ENCODE measurements around the gene DCDC1.
A peak's percentile ranks its signal among the peaks of the same experiment; 100 is the strongest.
"Not testable (repeated sequence)": the region's sequence is repeated elsewhere in the genome, so short reads cannot be mapped to it uniquely, and the experiment has no call there.

The DCDC1 gene

DNA sequence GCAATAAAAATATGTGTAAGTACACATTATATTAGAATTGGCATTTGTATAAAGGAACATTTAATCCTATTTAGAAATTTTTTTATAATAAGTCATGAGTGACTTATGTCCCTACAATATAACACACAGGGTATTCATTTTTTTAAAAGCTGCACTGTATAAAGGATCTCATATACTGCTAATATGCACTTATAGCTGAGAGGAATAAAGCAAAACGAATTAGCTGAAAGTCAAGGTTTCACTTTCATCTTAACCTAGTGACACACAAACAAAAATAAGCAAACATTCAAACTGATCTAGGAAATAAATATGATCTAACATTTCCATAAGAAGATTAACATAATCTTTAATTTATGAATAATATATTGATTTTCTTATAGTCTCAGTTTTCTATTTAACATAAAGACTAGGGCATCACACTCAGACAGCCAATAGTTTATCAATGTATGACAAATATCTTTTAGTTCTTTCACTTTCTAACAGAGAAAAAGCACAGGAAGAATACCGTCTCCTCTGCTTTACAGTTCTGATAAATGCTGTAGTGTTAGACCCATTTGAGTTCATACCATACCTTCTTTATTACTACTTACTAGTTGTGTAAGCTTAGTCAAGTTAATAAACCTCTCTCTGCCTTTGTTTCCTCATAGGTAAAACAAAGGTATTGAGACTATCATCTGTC lies 42.9 kb downstream of the DCDC1 start:
- ATAC-seq (no peak), DNase-seq (no peak)

DNA sequence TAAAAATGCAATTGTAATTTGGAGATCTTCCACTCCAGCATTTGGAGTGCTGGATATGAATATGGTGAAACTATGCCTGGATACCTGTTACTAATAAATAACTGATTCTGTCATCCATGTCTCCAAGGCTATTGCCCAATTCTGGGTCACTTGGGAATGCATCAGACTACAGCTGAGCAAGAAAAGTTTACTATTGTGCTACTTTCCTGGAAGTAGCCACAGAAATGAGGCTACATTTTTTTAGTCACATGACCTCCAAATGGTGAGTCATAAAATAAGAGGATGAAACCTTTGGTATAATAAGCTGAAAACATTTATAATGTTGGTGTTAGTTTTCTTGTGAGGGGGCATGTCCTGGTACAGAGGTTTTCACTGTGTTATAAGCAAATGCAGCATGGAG lies 44.4 kb downstream of the DCDC1 start:
- no peak for ATAC-seq
- no peak for DNase-seq

DNA sequence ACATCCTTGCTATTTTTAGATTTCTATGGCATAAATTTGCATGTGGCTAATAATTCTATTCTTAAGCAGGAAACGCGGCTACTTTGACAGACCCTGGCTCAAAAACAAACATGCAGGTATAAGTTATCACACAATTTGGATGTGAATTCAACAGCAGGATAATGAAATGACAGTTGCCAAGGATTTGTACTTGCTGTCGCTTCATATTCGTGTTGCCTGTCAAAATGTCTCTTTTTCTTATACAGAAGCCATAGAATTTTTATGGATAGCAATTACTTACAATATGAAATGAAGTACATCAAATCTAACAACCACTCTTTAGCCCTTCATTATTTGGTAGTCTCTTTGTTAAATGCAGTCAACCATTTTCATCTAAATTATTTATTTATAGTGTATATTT lies 46.4 kb downstream of the DCDC1 start:
- ATAC-seq: no peak

DNA sequence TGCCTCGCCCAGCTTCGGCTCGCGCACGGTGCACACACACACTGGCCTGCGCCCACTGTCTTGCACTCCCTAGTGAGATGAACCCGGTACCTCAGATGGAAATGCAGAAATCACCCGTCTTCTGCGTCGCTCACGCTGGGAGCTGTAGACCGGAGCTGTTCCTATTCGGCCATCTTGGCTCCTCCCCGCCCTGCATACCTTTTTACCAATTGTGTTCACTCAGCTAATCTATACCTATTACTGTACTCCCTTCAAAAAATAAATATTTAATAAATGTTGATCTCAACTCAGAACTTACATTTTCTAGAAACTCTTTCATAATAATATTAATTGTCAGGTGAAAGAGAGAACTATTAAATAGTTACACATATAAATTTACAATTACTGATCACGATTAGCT lies 48.0 kb downstream of the DCDC1 start:
- not testable (repeated sequence) for ATAC-seq, DNase-seq

More for the DNA sequence above, 46.4 kb downstream of the DCDC1 start:
- no peak for DNase-seq

DNA sequence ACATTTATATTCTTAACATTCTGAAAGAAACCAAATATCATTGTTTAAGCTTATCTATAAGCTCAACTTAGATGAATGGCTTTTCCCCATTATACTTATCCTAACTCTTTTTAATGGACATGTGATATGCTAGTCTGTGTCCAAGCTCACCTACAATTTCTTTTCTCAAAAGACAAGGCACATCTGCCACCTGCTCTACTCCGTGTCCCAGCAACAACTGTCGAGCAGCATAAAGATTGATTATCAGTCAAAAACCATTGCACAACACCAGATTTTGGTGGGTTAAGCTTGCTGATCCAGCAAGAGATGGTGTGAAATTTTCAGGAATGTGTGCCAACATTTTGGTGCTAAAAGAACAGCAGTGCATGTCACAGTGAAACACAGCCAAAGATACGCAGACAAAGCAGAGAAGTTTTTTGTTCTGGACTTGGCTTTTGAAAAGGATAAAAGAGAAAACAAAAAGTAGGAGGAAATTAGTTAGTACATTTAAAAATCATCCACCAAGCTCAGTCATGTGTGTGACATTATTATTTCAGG lies 65.8 kb downstream of the DCDC1 start:
- DNase-seq (no peak), ATAC-seq (no peak)

DNA sequence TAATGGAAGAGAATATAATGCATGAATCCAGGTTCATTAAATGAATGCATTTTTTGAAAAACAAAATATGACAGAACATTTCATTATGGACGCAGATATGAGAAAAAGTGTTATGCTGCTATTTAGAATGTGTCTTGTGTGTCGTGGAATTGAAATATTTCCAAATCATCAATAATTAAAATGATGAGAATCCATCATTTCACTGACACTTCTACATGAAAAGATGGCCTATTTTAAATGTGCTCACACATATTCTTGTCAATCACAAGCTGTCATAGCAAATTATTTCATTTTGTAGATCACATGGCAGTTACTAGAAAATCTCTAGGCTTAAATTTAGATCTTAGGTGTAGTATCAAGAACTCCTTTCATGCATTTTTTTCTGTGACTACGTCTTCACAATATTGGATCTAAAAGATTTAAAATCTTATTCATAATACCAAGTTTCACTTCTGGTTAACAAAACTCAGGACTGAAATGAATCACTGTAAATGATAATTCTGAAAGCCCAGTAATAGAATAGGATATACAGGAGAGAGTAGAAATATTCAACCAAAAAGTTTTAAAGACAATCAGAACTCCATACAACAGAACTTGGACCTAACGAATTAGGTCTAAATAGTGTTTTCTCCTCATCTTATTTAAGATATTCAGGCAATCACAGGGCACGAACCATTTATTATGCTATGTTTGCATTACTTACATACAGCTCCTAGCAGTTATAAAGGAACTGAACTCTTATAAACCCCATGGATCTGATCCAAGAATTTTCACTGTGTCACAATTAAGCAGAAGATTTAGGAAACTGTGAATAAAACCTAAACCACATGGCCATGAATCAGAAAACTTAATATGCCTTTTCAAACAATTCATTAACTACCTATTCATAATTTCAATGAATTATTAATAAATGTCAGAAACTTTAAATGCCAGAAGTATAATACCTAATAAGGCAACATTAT lies 67.7 kb downstream of the DCDC1 start:
- ATAC-seq: no peak

DNA sequence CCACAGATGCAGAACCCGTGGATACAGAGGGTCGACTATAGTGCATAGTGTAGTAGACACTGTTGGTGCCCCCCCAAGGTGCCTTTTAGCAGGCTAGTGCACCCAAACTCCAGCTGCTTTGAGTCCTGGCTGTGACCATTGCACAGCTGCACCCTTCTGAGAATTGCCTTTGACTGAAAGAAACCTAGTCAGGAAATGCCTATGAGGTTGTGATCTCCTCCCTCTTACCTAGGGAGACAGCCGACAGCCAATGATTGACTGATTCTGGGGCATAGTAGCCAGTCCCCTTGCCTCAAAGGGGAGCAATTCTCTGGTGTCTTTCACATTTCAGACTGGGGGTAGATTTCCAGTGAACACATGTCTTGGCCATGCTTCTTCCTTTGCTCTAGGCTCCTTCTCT lies 74.2 kb downstream of the DCDC1 start:
- DNase-seq (no peak), ATAC-seq (no peak)

More for the DNA sequence above, 67.7 kb downstream of the DCDC1 start:
- DNase-seq: no peak

DNA sequence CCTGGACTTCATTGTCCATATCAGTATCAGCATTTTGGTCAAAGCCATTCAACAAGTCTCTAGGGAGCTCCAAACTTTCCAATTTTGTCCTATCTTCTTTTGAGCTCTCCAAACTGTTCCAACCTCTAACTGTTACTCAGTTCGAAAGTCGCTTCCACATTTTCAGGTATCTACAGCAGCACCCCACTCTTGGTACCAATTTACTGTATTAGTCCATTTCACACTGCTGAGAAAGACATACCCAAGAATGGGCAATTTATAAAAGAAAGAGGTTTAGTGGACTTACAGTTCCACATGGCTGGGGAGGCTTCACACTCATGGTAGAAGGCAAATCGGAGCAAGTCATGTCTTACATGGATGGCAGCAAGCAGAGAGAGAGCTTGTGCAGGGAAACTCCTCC lies 96.0 kb downstream of the DCDC1 start:
- not testable (repeated sequence) for DNase-seq, ATAC-seq

DNA sequence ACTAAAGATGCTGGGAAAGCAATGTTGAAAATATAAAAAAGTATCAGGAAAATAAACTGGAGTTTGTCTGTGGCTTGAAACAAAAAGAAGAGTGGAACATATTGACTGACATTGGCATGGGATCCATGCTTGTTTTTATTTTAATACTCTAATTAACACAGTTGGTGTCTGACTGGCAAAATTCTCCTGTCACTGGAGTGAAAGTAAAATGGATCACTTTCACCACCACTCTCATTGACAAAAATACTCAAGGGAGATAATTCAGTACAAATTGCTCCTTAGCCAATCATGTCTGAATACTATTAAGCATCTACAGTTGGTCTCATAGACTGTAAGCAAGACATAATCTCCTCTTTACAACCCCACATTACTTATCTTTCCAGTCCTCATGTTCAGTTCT lies 101.8 kb downstream of the DCDC1 start:
- DNase-seq (no peak), ATAC-seq (no peak)

DNA sequence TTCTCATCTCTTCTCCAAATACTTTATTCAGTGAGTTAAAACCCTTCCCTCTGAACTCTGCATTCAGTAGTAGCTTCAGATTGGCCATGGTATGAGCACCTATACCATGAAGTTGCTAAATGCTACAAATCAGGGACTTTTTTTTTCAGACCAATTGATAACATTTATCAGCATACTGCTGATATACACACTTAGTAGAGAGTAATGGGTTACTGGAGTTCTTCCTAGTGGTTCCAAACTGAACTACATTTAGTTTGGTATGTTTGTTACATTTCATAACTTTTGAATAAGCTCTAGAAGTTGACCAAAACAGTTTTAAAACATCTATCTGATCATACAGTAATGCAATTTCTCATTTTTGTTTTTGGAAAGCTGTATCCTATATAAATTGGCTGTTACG lies 104.7 kb downstream of the DCDC1 start:
- no peak for ATAC-seq

DNA sequence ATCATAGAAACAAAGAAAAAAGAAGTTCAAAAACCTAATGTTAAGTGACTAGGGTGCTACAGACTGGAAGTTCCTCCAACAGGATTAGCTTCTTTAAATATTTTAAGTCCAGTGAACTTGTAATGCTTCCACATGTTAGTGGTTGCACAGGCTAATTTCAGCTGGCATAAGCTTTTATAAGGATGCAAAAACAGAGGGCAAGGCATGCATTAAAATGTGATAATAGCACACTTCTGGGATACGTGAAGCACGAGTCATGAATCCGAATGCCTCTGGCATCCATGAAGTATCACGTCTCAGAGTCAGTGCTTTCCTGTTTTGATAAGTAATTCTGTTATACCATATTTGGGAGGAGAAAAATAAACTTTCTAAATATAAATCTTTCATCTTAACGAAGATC lies 106.8 kb downstream of the DCDC1 start:
- ATAC-seq: no peak

More for the DNA sequence above, 104.7 kb downstream of the DCDC1 start:
- DNase-seq: no peak

DNA sequence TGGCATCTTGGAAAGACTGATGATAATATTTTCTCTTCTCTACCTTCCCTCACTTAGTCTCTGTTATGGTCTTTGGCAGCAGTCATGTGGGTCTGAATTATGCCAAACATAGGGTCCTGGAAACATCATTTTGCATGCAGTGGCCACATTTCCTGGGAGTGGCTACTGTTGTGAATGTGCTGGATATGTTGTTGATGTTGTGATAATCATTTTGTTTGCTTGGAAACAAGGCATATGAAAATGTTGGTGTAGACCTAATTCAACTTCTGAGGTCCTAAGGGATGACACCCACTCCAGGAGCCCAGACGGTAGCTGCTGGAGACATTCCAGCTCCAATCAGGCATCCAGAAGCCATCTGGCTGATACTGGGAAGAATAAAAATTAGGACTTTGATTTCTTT lies 109.7 kb downstream of the DCDC1 start:
- no peak for ATAC-seq
- DNase-seq: no peak

More for the DNA sequence above, 106.8 kb downstream of the DCDC1 start:
- no peak for DNase-seq

DNA sequence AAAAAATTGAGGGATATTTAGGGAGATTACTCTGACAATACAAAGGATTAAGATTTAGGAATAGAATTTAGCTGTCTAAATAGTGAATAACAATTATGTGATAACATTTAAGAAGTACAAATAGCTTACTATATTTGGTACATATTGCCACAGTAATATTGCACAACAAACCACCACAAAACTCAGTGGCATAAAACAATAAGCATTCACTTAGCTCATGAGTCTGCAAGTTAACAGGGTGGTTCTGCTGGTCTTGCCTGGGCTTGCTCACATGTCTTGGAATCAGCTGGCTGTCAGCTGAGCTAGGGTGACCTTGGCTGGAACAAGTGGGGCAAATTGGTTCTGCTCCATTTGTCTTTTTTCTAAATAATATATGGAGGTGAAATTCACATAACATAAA lies 115.1 kb downstream of the DCDC1 start:
- DNase-seq: no peak
- ATAC-seq: no peak

DNA sequence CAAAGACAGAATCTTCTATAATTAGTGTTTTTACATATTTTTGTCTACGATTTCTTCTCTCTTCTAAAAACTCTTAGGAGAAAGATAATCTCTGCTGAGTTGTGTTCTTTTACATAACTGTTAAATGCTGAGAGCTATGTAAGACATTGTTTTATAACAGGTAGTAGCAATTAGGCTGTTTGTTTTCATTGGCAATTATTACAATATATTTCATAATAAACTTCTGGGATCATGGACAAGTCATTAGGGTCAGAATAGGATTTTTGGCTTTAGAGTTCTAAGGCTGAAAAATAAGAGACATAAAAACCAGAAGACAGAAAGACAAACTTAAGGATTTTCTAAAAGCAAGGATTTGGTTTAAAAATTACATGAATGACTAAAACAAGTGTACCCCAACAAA lies 120.8 kb downstream of the DCDC1 start:
- ATAC-seq (no peak), DNase-seq (no peak)

DNA sequence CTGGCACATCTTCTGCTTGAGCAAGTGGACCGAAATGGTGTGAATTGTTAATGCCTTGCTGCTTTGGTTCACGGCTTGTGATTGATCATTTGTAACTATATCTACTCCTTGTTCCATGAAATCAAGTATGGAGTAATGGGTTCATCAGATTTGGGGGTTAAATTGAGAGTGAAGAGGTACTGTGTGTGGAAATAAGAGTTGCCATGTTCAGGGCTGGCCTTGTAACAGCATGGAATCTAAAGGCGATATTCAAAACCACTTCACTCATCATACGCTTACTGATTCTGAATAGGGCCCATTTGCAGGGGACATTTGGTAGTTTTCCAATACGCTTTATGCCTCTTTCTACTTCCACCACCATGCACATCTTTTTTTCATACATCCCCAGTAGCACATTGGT lies 122.2 kb downstream of the DCDC1 start:
- DNase-seq (no peak), ATAC-seq (no peak)

DNA sequence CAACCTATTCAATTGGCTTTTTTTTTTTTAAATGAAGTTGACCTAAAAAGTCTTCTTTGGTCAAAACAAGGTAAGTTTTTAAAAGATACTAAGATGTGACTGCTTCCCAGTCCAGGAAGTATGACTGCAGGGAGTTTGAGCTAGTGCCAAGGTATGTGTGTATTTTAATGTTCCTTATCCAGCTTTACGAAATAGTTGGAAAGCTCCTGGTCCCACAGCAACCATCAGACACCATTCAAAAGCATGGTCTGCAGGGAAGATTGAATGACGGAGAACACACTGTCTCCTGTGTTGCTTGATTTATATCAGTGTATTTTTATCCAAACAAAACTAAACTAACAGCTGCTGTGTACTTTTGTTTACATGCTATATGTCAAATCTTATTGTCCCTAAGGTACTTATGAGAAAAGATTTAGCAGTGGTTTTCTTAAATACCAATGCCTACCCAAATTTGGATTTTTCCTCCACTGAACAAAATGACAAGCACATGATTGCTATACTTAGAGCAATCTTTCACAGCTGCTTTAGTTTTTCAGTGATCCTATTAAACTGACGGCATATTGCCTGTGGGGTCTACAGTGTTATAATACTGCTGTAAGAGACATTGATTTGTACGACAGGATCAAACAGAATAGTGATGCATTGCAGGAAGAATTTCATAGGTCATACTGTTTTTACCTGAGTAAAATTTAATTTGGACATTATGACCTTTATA lies 122.9 kb downstream of the DCDC1 start:
- ATAC-seq: no peak
- no peak for DNase-seq

DNA sequence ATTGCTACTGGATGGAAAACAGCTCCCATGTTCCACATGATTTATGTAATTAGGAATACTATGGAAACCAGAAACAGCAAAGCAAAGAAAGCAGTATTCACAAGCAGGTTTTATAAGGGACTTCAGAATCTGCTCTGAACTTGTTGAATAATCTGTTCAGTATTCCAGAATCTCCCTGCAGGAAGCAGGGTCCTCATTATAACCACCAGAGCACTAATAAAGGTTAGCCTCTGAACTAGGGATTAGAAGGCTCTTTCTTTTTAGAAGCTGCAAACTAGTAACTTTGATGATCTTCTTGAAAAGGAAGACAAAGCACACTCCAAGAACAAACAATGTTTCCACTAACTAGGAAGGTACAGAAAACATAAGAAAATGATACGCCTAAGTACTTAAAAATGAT lies 125.8 kb downstream of the DCDC1 start:
- DNase-seq: no peak
- no peak for ATAC-seq

DNA sequence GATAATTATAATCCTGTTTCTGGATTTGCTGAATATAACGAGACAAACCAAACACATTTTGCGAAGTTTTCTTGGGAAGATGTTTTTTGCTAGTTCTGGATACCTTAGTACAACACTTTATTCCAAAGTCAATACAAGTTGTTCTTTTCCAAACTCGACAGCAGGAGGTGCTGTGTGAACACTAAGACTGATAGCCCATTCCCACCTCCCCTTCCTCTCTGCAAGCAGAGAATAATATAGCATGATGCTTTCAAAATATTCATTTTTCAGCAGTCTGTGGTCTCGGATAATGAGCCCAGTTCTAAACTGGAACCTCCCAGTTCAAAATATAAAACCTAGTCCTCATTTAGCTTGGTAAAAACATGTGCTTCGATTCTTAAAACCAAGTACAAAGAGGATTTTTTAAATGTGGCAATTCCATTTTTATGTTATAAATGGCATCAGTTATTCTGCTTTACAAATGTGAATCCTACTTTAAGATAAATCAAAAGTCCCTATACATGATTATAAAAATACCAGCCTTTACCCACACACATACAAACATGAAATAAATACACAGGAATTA lies 129.1 kb downstream of the DCDC1 start:
- DNase-seq (peak; percentile 10), ATAC-seq (no peak)

DNA sequence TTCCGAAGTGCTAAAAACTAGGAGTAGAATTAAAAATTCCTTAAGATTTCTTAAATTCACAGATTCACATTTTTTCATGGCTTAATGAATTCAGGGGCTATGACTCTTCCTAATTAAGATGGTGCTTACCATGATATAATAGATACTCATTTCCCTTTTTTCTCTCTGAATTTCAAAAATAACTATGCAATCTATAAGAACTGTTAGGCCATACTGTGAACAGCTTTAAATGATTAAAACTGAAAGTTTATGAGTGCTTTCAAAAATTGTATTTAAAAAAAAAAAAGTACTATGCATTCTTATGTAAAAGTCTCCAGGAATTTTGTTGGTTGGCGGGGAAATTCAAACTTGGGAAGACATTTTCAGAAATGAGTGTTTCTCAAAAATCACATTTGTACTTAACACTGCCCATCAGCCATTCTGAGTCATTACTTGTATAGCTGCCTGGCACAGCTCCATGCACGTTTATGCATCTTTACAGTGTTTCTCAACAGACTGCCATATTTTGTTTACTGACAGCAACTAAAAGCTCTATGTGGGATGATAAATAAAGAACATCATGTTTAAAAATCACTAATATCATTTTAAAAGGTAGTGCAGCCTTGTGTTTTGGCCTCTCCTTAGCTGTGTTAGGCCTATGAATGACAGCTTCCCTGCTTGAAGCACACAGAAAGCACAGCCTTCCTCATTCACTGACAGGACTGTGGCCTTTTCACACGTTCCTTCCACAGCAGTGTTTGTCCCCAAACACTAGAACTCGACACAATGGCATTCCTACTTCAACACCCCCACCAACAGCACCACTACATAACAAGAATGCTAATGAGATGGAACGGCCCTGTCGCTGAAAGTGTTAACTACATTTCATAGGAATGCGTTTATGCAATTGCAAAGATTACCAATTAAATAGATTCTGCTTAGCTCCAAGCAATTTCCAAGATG lies 131.4 kb downstream of the DCDC1 start:
- ATAC-seq (no peak), DNase-seq (no peak)

DNA sequence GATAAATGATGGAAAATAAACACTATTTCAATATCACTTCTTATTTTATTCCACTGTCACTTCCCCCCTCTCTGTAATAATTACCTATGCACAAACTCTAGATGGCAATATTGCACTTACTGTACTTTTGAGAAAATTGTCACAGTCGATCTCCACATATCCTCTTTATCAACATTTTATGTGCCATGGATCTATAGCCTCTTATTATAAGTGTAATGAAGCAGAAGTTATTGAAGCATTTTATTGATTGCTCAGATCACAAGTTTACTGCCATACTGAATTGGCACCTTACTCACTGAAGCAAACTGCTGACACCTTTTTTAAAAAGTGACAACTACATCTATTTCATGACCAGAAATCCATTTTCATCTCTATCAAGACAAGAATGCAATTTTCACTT lies 133.4 kb downstream of the DCDC1 start:
- no peak for DNase-seq
- ATAC-seq: no peak

DNA sequence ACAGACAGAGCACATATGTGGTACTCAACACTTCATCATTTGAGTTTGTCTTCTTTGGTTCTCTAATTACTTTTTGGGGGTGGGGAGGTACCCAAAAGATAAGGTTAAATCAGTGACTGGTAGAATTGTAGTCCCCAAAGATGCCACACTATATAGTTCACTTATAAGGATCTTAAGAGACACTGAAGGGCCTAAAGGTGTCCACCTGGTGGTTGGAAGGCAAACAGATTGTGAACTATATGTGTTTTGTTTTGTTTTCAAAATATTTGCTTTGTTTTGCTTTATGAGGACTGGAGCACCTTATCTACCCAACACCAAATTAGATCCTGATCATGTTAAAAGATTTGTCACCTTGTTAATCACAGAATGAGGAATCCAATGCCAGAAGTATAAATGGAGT lies 136.1 kb downstream of the DCDC1 start:
- no peak for DNase-seq

More for the DNA sequence above, 136.1 kb downstream of the DCDC1 start:
- ATAC-seq: no peak

Measured in stimulated activated naive CD8-positive, alpha-beta T cell treated with anti-CD3 and anti-CD28 coated beads, Interleukin-15, Interleukin-2, amounts not matched to agents 100 U/mL and 50 U/mL, for 24 hours (primary cell).